DMS114 treated with DMSO at 0.1 percent for 48 hours (cell line): ENCODE data around the gene COL20A1.
"Not testable (repeated sequence)": the region's sequence is repeated elsewhere in the genome, so short reads cannot be mapped to it uniquely, and the experiment has no call there.

Experiments used
- DNase-seq: peaks from one replicate; lab custom pipeline; 2025; ENCODE audit not compliant: unreplicated experiment; lab: John Stamatoyannopoulos, UW

The COL20A1 gene

GRCh38 chr20:63290136-63290676, 2.8 kb upstream of the COL20A1 start:
- no peak for DNase-seq

- no peak for DNase-seq
Observed at GRCh38 chr20:63290677-63291472, 2.1 kb upstream of the COL20A1 start.

- no peak for DNase-seq
Observed at GRCh38 chr20:63291811-63292210, 1.2 kb upstream of the COL20A1 start.

GRCh38 chr20:63292292-63292701, 689 bp upstream of the COL20A1 start:
- DNase-seq: no peak

- no peak for DNase-seq
Observed at GRCh38 chr20:63293456-63293855, 470 bp downstream of the COL20A1 start.

GRCh38 chr20:63293871-63294535, 1.0 kb downstream of the COL20A1 start:
- DNase-seq: no peak

GRCh38 chr20:63294536-63294900, 1.5 kb downstream of the COL20A1 start:
- no peak for DNase-seq

GRCh38 chr20:63295018-63295417, 2.0 kb downstream of the COL20A1 start:
- DNase-seq: no peak

GRCh38 chr20:63295422-63295821, 2.4 kb downstream of the COL20A1 start:
- no peak for DNase-seq

GRCh38 chr20:63295846-63296245, 2.9 kb downstream of the COL20A1 start:
- DNase-seq: no peak

- no peak for DNase-seq
Observed at GRCh38 chr20:63296531-63297299, 3.7 kb downstream of the COL20A1 start.

- DNase-seq: no peak
Observed at GRCh38 chr20:63297371-63297781, 4.4 kb downstream of the COL20A1 start.

- DNase-seq: no peak
Observed at GRCh38 chr20:63297796-63298572, 5.0 kb downstream of the COL20A1 start.

- no peak for DNase-seq
Observed at GRCh38 chr20:63298731-63299312, 5.8 kb downstream of the COL20A1 start.

- no peak for DNase-seq
Observed at GRCh38 chr20:63301671-63302070, 8.7 kb downstream of the COL20A1 start.

- DNase-seq: no peak
Observed at GRCh38 chr20:63303095-63303666, 10.2 kb downstream of the COL20A1 start.

- DNase-seq: no peak
Observed at GRCh38 chr20:63305393-63305792, 12.4 kb downstream of the COL20A1 start.

- DNase-seq: not testable (repeated sequence)
Observed at GRCh38 chr20:63305933-63306672, 13.1 kb downstream of the COL20A1 start.
